ENCODE results near the gene PRELID1.
"Not testable (repeated sequence)": the region's sequence is repeated elsewhere in the genome, so short reads cannot be mapped to it uniquely, and the experiment has no call there.

The PRELID1 gene

GRCh38 chr5:177334781-177335700, 31.4 kb downstream of the PRELID1 start:
- WGBS (ENCODE audit: insufficient coverage, insufficient read length): no CpG with 5 or more reads among the region's 21 CpGs
- Histone ChIP-seq H3K27me3 (ENCODE audit: control insufficient read depth, insufficient read depth, low read length) (no peaks in the 10 kb centered on the region), H3K27ac (ENCODE audit: low read length) (no peak overlapping the region), H3K4me3 (ENCODE audit: low read length) (no peak overlapping the region), H3K4me1 (ENCODE audit: control insufficient read depth, insufficient read depth, low read length) (peaks cover 2% of the 10 kb centered on the region; the same call in 1 of the 2 replicates), H3K36me3 (ENCODE audit: control insufficient read depth, insufficient read depth, low read length) (peaks cover 41% of the 10 kb centered on the region), H3K9me3 (ENCODE audit: control insufficient read depth, insufficient read depth, low read length) (no peaks in the 10 kb centered on the region)
- no peak for DNase-seq (ENCODE audit: low read depth, low spot score)

GRCh38 chr5:177335701-177336065, 32.1 kb downstream of the PRELID1 start:
- Histone ChIP-seq H3K4me1 (ENCODE audit: control insufficient read depth, insufficient read depth, low read length) (peaks cover 2% of the 10 kb centered on the region; the same call in 1 of the 2 replicates), H3K9me3 (ENCODE audit: control insufficient read depth, insufficient read depth, low read length) (no peaks in the 10 kb centered on the region), H3K27me3 (ENCODE audit: control insufficient read depth, insufficient read depth, low read length) (no peaks in the 10 kb centered on the region), H3K27ac (ENCODE audit: low read length) (no peak overlapping the region), H3K36me3 (ENCODE audit: control insufficient read depth, insufficient read depth, low read length) (peaks cover 41% of the 10 kb centered on the region), H3K4me3 (ENCODE audit: low read length) (no peak overlapping the region)
- WGBS (ENCODE audit: insufficient coverage, insufficient read length): no CpG with 5 or more reads among the region's 7 CpGs
- DNase-seq (ENCODE audit: low read depth, low spot score): no peak

GRCh38 chr5:177336112-177336511, 32.5 kb downstream of the PRELID1 start:
- Histone ChIP-seq H3K27me3 (ENCODE audit: control insufficient read depth, insufficient read depth, low read length) (no peaks in the 10 kb centered on the region), H3K4me3 (ENCODE audit: low read length) (no peak overlapping the region), H3K36me3 (ENCODE audit: control insufficient read depth, insufficient read depth, low read length) (peaks cover 41% of the 10 kb centered on the region), H3K27ac (ENCODE audit: low read length) (no peak overlapping the region), H3K9me3 (ENCODE audit: control insufficient read depth, insufficient read depth, low read length) (no peaks in the 10 kb centered on the region), H3K4me1 (ENCODE audit: control insufficient read depth, insufficient read depth, low read length) (peaks cover 2% of the 10 kb centered on the region; the same call in 1 of the 2 replicates)
- DNase-seq (ENCODE audit: low read depth, low spot score): no peak
- WGBS (ENCODE audit: insufficient coverage, insufficient read length): no CpG with 5 or more reads among the region's 12 CpGs

GRCh38 chr5:177336603-177337494, 33.2 kb downstream of the PRELID1 start:
- H3K27ac ChIP-seq (ENCODE audit: low read length): no peak overlapping the region
- WGBS (ENCODE audit: insufficient coverage, insufficient read length): no CpG with 5 or more reads among the region's 36 CpGs
- no peak overlapping the region for H3K4me3 ChIP-seq (ENCODE audit: low read length)
- no peaks in the 10 kb centered on the region for H3K27me3 ChIP-seq (ENCODE audit: control insufficient read depth, insufficient read depth, low read length)
- H3K4me1 ChIP-seq (ENCODE audit: control insufficient read depth, insufficient read depth, low read length): peaks cover 2% of the 10 kb centered on the region; the same call in 1 of the 2 replicates
- no peaks in the 10 kb centered on the region for H3K9me3 ChIP-seq (ENCODE audit: control insufficient read depth, insufficient read depth, low read length)
- H3K36me3 ChIP-seq (ENCODE audit: control insufficient read depth, insufficient read depth, low read length): peaks cover 41% of the 10 kb centered on the region
- no peak for DNase-seq (ENCODE audit: low read depth, low spot score)

- no CpG with 5 or more reads among the region's 22 CpGs for WGBS (ENCODE audit: insufficient coverage, insufficient read length)
- H3K36me3 ChIP-seq (ENCODE audit: control insufficient read depth, insufficient read depth, low read length): peaks cover 35% of the 10 kb centered on the region
- DNase-seq (ENCODE audit: low read depth, low spot score): no peak
- peaks cover 2% of the 10 kb centered on the region; the same call in 1 of the 2 replicates for H3K4me1 ChIP-seq (ENCODE audit: control insufficient read depth, insufficient read depth, low read length)
- H3K27ac ChIP-seq (ENCODE audit: low read length): no peak overlapping the region
- H3K4me3 ChIP-seq (ENCODE audit: low read length): no peak overlapping the region
- no peaks in the 10 kb centered on the region for H3K27me3 ChIP-seq (ENCODE audit: control insufficient read depth, insufficient read depth, low read length)
- no peaks in the 10 kb centered on the region for H3K9me3 ChIP-seq (ENCODE audit: control insufficient read depth, insufficient read depth, low read length)
Observed at GRCh38 chr5:177338251-177339106, 34.9 kb downstream of the PRELID1 start.

GRCh38 chr5:177339107-177339638, 35.6 kb downstream of the PRELID1 start:
- Histone ChIP-seq H3K27ac (ENCODE audit: low read length) (no peak overlapping the region), H3K36me3 (ENCODE audit: control insufficient read depth, insufficient read depth, low read length) (peaks cover 29% of the 10 kb centered on the region)

GRCh38 chr5:177343000-177343399, 39.4 kb downstream of the PRELID1 start:
- not testable (repeated sequence) for H3K27ac ChIP-seq (ENCODE audit: low read length); H3K27me3 ChIP-seq (ENCODE audit: control insufficient read depth, insufficient read depth, low read length); H3K9me3 ChIP-seq (ENCODE audit: control insufficient read depth, insufficient read depth, low read length); H3K4me1 ChIP-seq (ENCODE audit: control insufficient read depth, insufficient read depth, low read length); H3K36me3 ChIP-seq (ENCODE audit: control insufficient read depth, insufficient read depth, low read length); DNase-seq (ENCODE audit: low read depth, low spot score); H3K4me3 ChIP-seq (ENCODE audit: low read length)
- WGBS (ENCODE audit: insufficient coverage, insufficient read length): no CpG with 5 or more reads among the region's 14 CpGs

More at GRCh38 chr5:177339107-177339638, 35.6 kb downstream of the PRELID1 start:
- WGBS (ENCODE audit: insufficient coverage, insufficient read length): no CpG with 5 or more reads among the region's 11 CpGs
- Histone ChIP-seq H3K27me3 (ENCODE audit: control insufficient read depth, insufficient read depth, low read length) (no peaks in the 10 kb centered on the region), H3K4me1 (ENCODE audit: control insufficient read depth, insufficient read depth, low read length) (peaks cover 2% of the 10 kb centered on the region; the same call in 1 of the 2 replicates), H3K4me3 (ENCODE audit: low read length) (no peak overlapping the region), H3K9me3 (ENCODE audit: control insufficient read depth, insufficient read depth, low read length) (no peaks in the 10 kb centered on the region)
- no peak for DNase-seq (ENCODE audit: low read depth, low spot score)

GRCh38 chr5:177343777-177344176, 40.2 kb downstream of the PRELID1 start:
- Histone ChIP-seq H3K4me1 (ENCODE audit: control insufficient read depth, insufficient read depth, low read length) (no peaks in the 10 kb centered on the region), H3K27ac (ENCODE audit: low read length) (no peak overlapping the region), H3K27me3 (ENCODE audit: control insufficient read depth, insufficient read depth, low read length) (no peaks in the 10 kb centered on the region), H3K9me3 (ENCODE audit: control insufficient read depth, insufficient read depth, low read length) (no peaks in the 10 kb centered on the region), H3K4me3 (ENCODE audit: low read length) (no peak overlapping the region), H3K36me3 (ENCODE audit: control insufficient read depth, insufficient read depth, low read length) (peaks cover under 1% of the 10 kb centered on the region; the same call in 1 of the 2 replicates)
- WGBS (ENCODE audit: insufficient coverage, insufficient read length): no CpG with 5 or more reads among the region's 6 CpGs
- DNase-seq (ENCODE audit: low read depth, low spot score): no peak

GRCh38 chr5:177344891-177345290, 41.3 kb downstream of the PRELID1 start:
- DNase-seq (ENCODE audit: low read depth, low spot score): no peak
- Histone ChIP-seq H3K9me3 (ENCODE audit: control insufficient read depth, insufficient read depth, low read length) (no peaks in the 10 kb centered on the region), H3K36me3 (ENCODE audit: control insufficient read depth, insufficient read depth, low read length) (no peaks in the 10 kb centered on the region; the same call in 1 of the 2 replicates), H3K27me3 (ENCODE audit: control insufficient read depth, insufficient read depth, low read length) (no peaks in the 10 kb centered on the region), H3K4me1 (ENCODE audit: control insufficient read depth, insufficient read depth, low read length) (peaks cover under 1% of the 10 kb centered on the region; the same call in 1 of the 2 replicates), H3K4me3 (ENCODE audit: low read length) (no peak overlapping the region), H3K27ac (ENCODE audit: low read length) (no peak overlapping the region)
- WGBS (ENCODE audit: insufficient coverage, insufficient read length): no CpG with 5 or more reads among the region's 6 CpGs
